Measurements from ENCODE around the gene CCDC144A. TPM values are rescaled to one million over a fixed set of nuclear protein-coding genes. Genes with fewer than 3 reads are reported as not detected.
"Not testable (repeated sequence)": the region's sequence is repeated elsewhere in the genome, so short reads cannot be mapped to it uniquely, and the experiment has no call there.

Gene CCDC144A
- total RNA-seq, 4 donors from 2014 or later, result 0.78 to 31.5 (median 2.1) TPM

GRCh38 chr17:16820161-16820877 is 130.3 kb downstream of the CCDC144A start:
- DNase-seq, result no peak
- WGBS, 2 donors, result 66 to 80% methylated on average over 7 of the region's 7 CpGs
- Histone ChIP-seq H3K27me3 (no peaks in the 10 kb centered on the region), H3K36me3 (no peaks in the 10 kb centered on the region), H3K9me3 (no peaks in the 10 kb centered on the region), H3K27ac (no peak overlapping the region), H3K4me1 (no peaks in the 10 kb centered on the region), H3K4me3 (replicated peaks in 1 of 3) (no peak overlapping the region)
- TF ChIP-seq CTCF (IDR thresholded peaks at IDR 0.05) (no peak), POLR2A (IDR thresholded peaks at IDR 0.05) (no peak)
- intact Hi-C loops (cut with DNase I), result no loop called here

- Histone ChIP-seq H3K9me3 (no peaks in the 10 kb centered on the region), H3K4me3 (replicated peaks in 1 of 3) (no peak overlapping the region), H3K4me1 (no peaks in the 10 kb centered on the region), H3K27ac (no peak overlapping the region), H3K36me3 (no peaks in the 10 kb centered on the region), H3K27me3 (no peaks in the 10 kb centered on the region)
- DNase-seq, result no peak
- WGBS, 2 donors, result 58 to 59% methylated on average over 5 of the region's 7 CpGs
- no peak for TF ChIP-seq CTCF (IDR thresholded peaks at IDR 0.05)
- TF ChIP-seq POLR2A (IDR thresholded peaks at IDR 0.05), result no peak
- intact Hi-C loops (cut with DNase I), result no loop called here
Observed at GRCh38 chr17:16820979-16821543, 131.0 kb downstream of the CCDC144A start.

DNA sequence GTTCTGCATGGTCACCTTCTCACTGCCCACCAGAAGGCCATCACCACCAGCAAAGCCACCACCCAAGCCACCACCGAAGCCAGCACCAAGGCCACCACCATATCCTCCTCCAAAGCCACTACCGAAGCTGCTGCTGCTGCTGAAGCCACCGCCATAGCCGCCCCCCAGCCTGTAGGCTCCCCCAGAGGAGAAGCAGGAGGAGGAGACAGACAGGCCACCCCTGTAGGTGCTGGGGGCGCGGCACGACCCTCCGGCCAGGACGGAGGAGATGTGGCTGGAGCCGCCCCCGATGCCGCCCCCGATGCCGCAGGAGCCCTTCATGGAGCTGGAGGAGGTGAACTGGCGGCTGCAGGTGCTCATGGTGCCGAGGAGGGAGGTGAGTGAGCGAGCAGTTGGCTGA is 132.1 kb downstream of the CCDC144A start:
- H3K27ac ChIP-seq; intact Hi-C loops (cut with DNase I); H3K4me3 ChIP-seq (replicated peaks in 1 of 3); H3K36me3 ChIP-seq; DNase-seq; H3K4me1 ChIP-seq; H3K27me3 ChIP-seq; H3K9me3 ChIP-seq: not testable (repeated sequence)
- WGBS, 2 donors, result 87 to 90% methylated on average over 14 to 15 of the region's 17 CpGs

GRCh38 chr17:16823768-16824406 is 133.8 kb downstream of the CCDC144A start:
- H3K4me1 ChIP-seq; intact Hi-C loops (cut with DNase I); DNase-seq; H3K27ac ChIP-seq; H3K4me3 ChIP-seq (replicated peaks in 1 of 3); H3K9me3 ChIP-seq; H3K36me3 ChIP-seq; H3K27me3 ChIP-seq: not testable (repeated sequence)
- WGBS, 2 donors, result no CpG with 5 or more reads among the region's 5 CpGs

Small RNAs within 50 kb of the gene (small RNA-seq; reads per million reads assigned to genes)
- gene AC022596.1 (not detected), gene RNU6-405P (not detected)

Other genes starting within 250 kb of the CCDC144A start
- 10 to 100 TPM in 1 of 4 donors, 1 to 10 TPM in 3; 4.0 to 16.7 (median 7.8) TPM for gene LRRC75A, start 198.0 kb upstream of the CCDC144A start, total RNA-seq
- gene ZNF287, start 121.0 kb upstream of the CCDC144A start, total RNA-seq, result 10 to 100 TPM in 3 of 4 donors, 1 to 10 TPM in 1; 9.6 to 17.3 (median 14.6) TPM
- gene ZNF624, start 36.4 kb upstream of the CCDC144A start, total RNA-seq, result 1 to 10 TPM; 3.1 to 6.4 (median 4.9) TPM

Data from thyroid gland (tissue), 4 donors.